HepG2 (cell line): ENCODE results near the gene ZNF503. TPM values are rescaled to one million over a fixed set of nuclear protein-coding genes. Genes with fewer than 3 reads are reported as not detected.

Experiments
- AGO1 ChIP-seq: fragments of 200-400 bp; formaldehyde crosslinking; IDR thresholded peaks from 2 replicates; pipeline ENCODE4 v1.6.1; 2017; ENCODE audit warnings: mild to moderate bottlenecking, low read depth, low read length, moderate library complexity; ENCODE audit not compliant: poor library complexity, severe bottlenecking
- CHCHD3 ChIP-seq: sonication (generic); formaldehyde crosslinking; IDR thresholded peaks from 2 replicates; pipeline ENCODE4 v1.8.0; 2022; ENCODE audit warnings: mild to moderate bottlenecking, missing genetic modification reagents, moderate library complexity
- MTA3 ChIP-seq: sonication (generic); formaldehyde crosslinking; IDR thresholded peaks from 2 replicates; pipeline ENCODE4 v1.4.0; 2020; ENCODE audit warnings: missing genetic modification reagents
- NFYC ChIP-seq: IDR thresholded peaks from 2 replicates; pipeline ENCODE4 v1.6.1; 2016; ENCODE audit warnings: missing genetic modification reagents, missing compliant biosample characterization
- NR2F6 ChIP-seq, 2 experiments: IDR thresholded peaks; 2 replicates each; pipeline ENCODE4 v1.6.1; 2016; ENCODE audit warnings: antibody characterized with exemption in 1 of 2, mild to moderate bottlenecking in 1 of 2
- SIN3A ChIP-seq: IDR thresholded peaks from 2 replicates; pipeline ENCODE4 v1.6.1; 2011; ENCODE audit warnings: low read depth, mild to moderate bottlenecking, control low read depth, low read length, borderline replicate concordance
- SP2 ChIP-seq: sonication (generic); formaldehyde crosslinking; IDR thresholded peaks from 2 replicates; pipeline ENCODE4 v1.5.1; 2020; ENCODE audit warnings: mild to moderate bottlenecking, missing genetic modification reagents
- SYNCRIP ChIP-seq: fragments of 200-400 bp; formaldehyde crosslinking; IDR thresholded peaks from 2 replicates; pipeline ENCODE4 v1.6.1; 2018; ENCODE audit warnings: mild to moderate bottlenecking, low read depth, low read length; ENCODE audit not compliant: insufficient read depth
- YY1 ChIP-seq: IDR thresholded peaks from 2 replicates; pipeline ENCODE4 v1.6.1; 2011; ENCODE audit warnings: low read length, low read depth, moderate library complexity, mild to moderate bottlenecking; ENCODE audit not compliant: insufficient read depth, insufficient replicate concordance
- ZBTB34 ChIP-seq: sonication (generic); formaldehyde crosslinking; IDR thresholded peaks from 2 replicates; pipeline ENCODE4 v1.8.0; 2022; ENCODE audit warnings: mild to moderate bottlenecking, missing genetic modification reagents
- ZBTB37 ChIP-seq: sonication (generic); formaldehyde crosslinking; IDR thresholded peaks from 2 replicates; pipeline ENCODE4 v1.4.0; 2020; ENCODE audit warnings: mild to moderate bottlenecking, missing genetic modification reagents
- ZFP36 ChIP-seq: fragments of 150-350 bp; IDR thresholded peaks from 2 replicates; pipeline ENCODE4 v1.6.1; 2018; ENCODE audit warnings: borderline replicate concordance, low read length, low read depth; ENCODE audit not compliant: partially characterized antibody
- ZFP37 ChIP-seq: sonication (generic); formaldehyde crosslinking; IDR thresholded peaks from 2 replicates; pipeline ENCODE4 v1.4.0; 2020; ENCODE audit warnings: missing genetic modification reagents, borderline replicate concordance
- ZNF335 ChIP-seq: sonication (generic); formaldehyde crosslinking; IDR thresholded peaks from 2 replicates; pipeline ENCODE4 v1.4.0; 2020; ENCODE audit warnings: missing genetic modification reagents
- ZNF543 ChIP-seq: sonication (generic); formaldehyde crosslinking; IDR thresholded peaks from 2 replicates; pipeline ENCODE4 v1.4.0; 2020; ENCODE audit warnings: mild to moderate bottlenecking, missing genetic modification reagents
- ZNF597 ChIP-seq: sonication (generic); formaldehyde crosslinking; IDR thresholded peaks from 2 replicates; pipeline ENCODE4 v1.5.0; 2020; ENCODE audit warnings: missing genetic modification reagents
- ZNF670 ChIP-seq: sonication (generic); formaldehyde crosslinking; IDR thresholded peaks from 2 replicates; pipeline ENCODE4 v1.8.0; 2022; ENCODE audit warnings: mild to moderate bottlenecking, missing genetic modification reagents, borderline replicate concordance
- polyA plus RNA-seq, 8 experiments: library from polyadenylated mRNA; depleted of rRNA in 3 of 8; stranded (reverse) in 7 of 8; unstranded in 1 of 8; fragments of >200 nt; fragmentation: Illumina TruSeq in 4 of 8; extraction: Trizol in 4 of 8; gene quantifications; 2 replicates each; pipeline versions ENCODE4 v1.2.1 to v1.2.3, GENCODE V29; 2011 to 2016; ENCODE audit warnings: low read depth in 4 of 8, missing spikeins in 1 of 8, mixed read lengths in 1 of 8; ENCODE audit not compliant: insufficient read depth in 1 of 8
- total RNA-seq, 5 experiments: library from RNA; depleted of rRNA; stranded (reverse); fragments of >200 nt; fragmentation: Illumina TruSeq; extraction: Trizol; gene quantifications; 2 replicates each; pipeline ENCODE4 v1.2.3, GENCODE V29; 2016; ENCODE audit warnings: low read depth in 1 of 5
- TF ChIP-seq, protein P1 (sequence below): sonication (generic); formaldehyde crosslinking; IDR thresholded peaks from 2 replicates; pipeline ENCODE4 v1.5.0; 2020; ENCODE audit warnings: mild to moderate bottlenecking, missing genetic modification reagents, borderline replicate concordance
- TF ChIP-seq, protein P2 (sequence below): sonication (generic); formaldehyde crosslinking; IDR thresholded peaks from 2 replicates; pipeline ENCODE4 v1.4.0; 2020; ENCODE audit warnings: mild to moderate bottlenecking, low read depth, missing genetic modification reagents
- TF ChIP-seq, protein P3 (sequence below): sonication (generic); formaldehyde crosslinking; IDR thresholded peaks from 2 replicates; pipeline ENCODE4 v1.4.0; 2020; ENCODE audit warnings: missing genetic modification reagents

The ZNF503 gene
- total and polyA plus RNA-seq, 2 of the 13 experiments (the other 11 are each of a cell fraction or from before 2014, with no cell fraction given) = 2.7 to 8.3 TPM

DNA sequence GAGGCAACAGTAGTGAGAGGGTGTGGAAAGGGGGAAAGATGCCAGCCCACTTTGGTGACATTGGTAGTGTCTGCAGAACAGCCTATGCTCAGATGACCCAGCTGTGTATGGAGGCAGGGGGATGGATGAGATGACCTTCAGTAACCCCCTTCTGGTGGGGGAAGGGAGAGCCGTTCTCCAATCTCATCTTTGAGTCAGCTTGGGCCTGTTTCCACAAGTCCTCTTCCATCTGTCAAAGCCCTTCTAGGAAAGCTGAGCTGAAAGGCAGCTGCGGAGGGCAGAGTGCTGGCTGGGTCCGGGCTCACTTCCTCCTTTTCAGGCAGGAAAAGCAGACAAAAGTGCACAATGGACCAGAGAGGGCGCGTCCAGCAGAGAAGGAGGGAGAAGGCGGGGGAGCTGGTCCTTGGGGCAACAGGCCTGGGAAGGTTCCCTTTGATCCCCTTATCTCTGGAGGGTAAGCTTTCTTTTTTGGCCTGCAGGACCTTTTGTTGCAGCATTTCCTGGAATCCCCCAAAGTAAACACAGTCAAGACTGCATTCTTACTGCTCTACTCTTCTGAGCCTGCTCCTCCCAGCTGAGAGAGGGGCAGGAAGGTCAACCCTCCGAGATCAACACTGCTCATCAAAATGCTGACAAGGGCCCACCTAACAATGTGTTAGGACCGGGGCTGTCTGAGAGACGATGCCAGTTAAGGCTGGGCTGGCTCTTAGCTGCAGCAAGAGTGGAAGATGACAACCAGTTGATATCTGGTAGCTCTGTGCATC, 28.6 kb upstream of the ZNF503 start (continued):
- TF ChIP-seq NR2F6 (IDR thresholded peaks at IDR 0.05) = peak; percentile 98
- peak; percentile 92 for TF ChIP-seq NR2F6 (CRISPR knock-in tag; IDR thresholded peaks at IDR 0.05)
- TF ChIP-seq CHCHD3 (CRISPR knock-in tag) = no peak
- TF ChIP-seq ZNF597 (CRISPR knock-in tag) = no peak
- TF ChIP-seq ZNF335 (CRISPR knock-in tag) = 0 out of 2 replicates have a peak, but pooled peaks have one; percentile 44
- no peak for TF ChIP-seq ZFP36
- TF ChIP-seq SP2 (CRISPR knock-in tag) = no peak
- no peak for TF ChIP-seq SIN3A
- TF ChIP-seq ZNF543 (CRISPR knock-in tag) = 0 out of 2 replicates have a peak, but pooled peaks have one; percentile 42
- no peak for TF ChIP-seq ZNF670 (CRISPR knock-in tag)
- TF ChIP-seq ZFP37 (CRISPR knock-in tag) = peak; percentile 47; the same call in 1 of the 2 replicates
- TF ChIP-seq, protein P1, sequence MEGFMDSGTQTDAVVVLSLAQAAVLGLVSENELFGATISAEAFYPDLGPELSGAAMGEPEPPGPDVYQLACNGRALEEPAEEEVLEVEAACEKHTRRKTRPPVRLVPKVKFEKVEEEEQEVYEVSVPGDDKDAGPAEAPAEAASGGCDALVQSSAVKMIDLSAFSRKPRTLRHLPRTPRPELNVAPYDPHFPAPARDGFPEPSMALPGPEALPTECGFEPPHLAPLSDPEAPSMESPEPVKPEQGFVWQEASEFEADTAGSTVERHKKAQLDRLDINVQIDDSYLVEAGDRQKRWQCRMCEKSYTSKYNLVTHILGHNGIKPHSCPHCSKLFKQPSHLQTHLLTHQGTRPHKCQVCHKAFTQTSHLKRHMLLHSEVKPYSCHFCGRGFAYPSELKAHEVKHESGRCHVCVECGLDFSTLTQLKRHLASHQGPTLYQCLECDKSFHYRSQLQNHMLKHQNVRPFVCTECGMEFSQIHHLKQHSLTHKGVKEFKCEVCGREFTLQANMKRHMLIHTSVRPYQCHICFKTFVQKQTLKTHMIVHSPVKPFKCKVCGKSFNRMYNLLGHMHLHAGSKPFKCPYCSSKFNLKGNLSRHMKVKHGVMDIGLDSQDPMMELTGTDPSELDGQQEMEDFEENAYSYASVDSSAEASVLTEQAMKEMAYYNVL (CRISPR knock-in tag) = peak; percentile 92
- no peak for TF ChIP-seq ZBTB37 (CRISPR knock-in tag)
- TF ChIP-seq YY1 = no peak
- no peak for TF ChIP-seq NFYC
- TF ChIP-seq, protein P2, sequence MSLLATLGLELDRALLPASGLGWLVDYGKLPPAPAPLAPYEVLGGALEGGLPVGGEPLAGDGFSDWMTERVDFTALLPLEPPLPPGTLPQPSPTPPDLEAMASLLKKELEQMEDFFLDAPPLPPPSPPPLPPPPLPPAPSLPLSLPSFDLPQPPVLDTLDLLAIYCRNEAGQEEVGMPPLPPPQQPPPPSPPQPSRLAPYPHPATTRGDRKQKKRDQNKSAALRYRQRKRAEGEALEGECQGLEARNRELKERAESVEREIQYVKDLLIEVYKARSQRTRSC = no peak
- TF ChIP-seq ZBTB34 (CRISPR knock-in tag) = no peak
- TF ChIP-seq, protein P3, sequence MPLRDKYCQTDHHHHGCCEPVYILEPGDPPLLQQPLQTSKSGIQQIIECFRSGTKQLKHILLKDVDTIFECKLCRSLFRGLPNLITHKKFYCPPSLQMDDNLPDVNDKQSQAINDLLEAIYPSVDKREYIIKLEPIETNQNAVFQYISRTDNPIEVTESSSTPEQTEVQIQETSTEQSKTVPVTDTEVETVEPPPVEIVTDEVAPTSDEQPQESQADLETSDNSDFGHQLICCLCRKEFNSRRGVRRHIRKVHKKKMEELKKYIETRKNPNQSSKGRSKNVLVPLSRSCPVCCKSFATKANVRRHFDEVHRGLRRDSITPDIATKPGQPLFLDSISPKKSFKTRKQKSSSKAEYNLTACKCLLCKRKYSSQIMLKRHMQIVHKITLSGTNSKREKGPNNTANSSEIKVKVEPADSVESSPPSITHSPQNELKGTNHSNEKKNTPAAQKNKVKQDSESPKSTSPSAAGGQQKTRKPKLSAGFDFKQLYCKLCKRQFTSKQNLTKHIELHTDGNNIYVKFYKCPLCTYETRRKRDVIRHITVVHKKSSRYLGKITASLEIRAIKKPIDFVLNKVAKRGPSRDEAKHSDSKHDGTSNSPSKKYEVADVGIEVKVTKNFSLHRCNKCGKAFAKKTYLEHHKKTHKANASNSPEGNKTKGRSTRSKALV (CRISPR knock-in tag) = no peak
- no peak for TF ChIP-seq MTA3 (CRISPR knock-in tag)
- TF ChIP-seq SYNCRIP = no peak
- TF ChIP-seq AGO1 = no peak
